ENCODE results near the gene FCRLB. TPM values are rescaled to one million over a fixed set of nuclear protein-coding genes. Genes with fewer than 3 reads are reported as not detected.
A peak's percentile ranks its signal among the peaks of the same experiment; 100 is the strongest.

The FCRLB gene
- total and polyA plus RNA-seq, 2 of the 13 experiments (the other 11 are each of a cell fraction or from before 2014, with no cell fraction given) = 0.08 to 0.11 TPM

DNA sequence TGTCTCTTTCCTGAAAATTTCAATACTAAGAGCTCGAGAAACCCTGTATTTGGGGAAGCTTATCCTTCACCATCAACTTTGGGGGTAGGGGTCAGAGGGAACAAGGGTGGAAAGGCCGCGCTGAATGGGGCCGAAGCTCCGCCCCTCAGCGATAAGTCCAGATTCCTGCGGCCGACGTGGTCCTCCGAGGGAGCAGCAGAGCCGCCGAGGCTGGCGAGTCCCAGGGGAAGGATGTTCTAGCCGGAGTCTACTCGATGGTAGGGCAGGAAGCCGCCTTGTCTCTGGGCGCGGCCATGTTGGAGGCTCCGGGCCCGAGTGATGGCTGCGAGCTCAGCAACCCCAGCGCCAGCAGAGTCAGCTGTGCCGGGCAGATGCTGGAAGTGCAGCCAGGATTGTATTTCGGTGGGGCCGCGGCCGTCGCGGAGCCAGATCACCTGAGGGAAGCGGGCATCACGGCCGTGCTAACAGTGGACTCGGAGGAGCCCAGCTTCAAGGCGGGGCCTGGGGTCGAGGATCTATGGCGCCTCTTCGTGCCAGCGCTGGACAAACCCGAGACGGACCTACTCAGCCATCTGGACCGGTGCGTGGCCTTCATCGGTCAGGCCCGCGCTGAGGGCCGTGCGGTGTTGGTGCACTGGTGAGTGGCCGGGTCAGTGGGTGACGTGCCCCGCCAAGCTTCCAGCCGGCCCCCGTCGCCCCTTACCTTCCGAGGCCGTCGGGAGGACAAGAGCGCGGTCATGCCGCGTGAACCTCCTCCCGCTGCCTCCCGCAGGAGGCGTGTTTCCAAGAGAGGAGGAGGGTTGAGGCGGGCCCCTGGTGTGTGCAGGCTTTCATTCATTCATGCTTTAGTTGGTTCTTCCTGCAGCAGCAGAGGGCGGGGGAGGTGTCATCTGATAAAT lies 28.4 kb downstream of the FCRLB start, which contains the start of gene DUSP12 (continued):
- TF ChIP-seq PHF5A (CRISPR knock-in tag; IDR thresholded peaks at IDR 0.05; ENCODE audit: low read depth, unreplicated experiment) (no peak), GPN1 (CRISPR knock-in tag; IDR thresholded peaks at IDR 0.05; ENCODE audit: borderline replicate concordance) (peak; percentile 92; the same call in 1 of the 2 replicates), ZNF350 (CRISPR knock-in tag; IDR thresholded peaks at IDR 0.05; ENCODE audit: borderline replicate concordance, low read depth) (peak; percentile 94), GFI1 (CRISPR knock-in tag; IDR thresholded peaks at IDR 0.05; ENCODE audit: borderline replicate concordance) (peak; percentile 64; the same call in 1 of the 2 replicates), TFDP2 (CRISPR knock-in tag; IDR thresholded peaks at IDR 0.05) (peak; percentile 30), ATF4 (CRISPR knock-in tag; IDR thresholded peaks at IDR 0.05) (no peak), ZBTB37 (CRISPR knock-in tag; IDR thresholded peaks at IDR 0.05) (peak; percentile 39; the same call in 1 of the 2 replicates), ZNF556 (CRISPR knock-in tag; IDR thresholded peaks at IDR 0.05; ENCODE audit: borderline replicate concordance) (peak; percentile 30; the same call in 1 of the 2 replicates), ZNF607 (CRISPR knock-in tag; IDR thresholded peaks at IDR 0.05; ENCODE audit: borderline replicate concordance) (peak; percentile 59; the same call in 1 of the 2 replicates), NFE2 (CRISPR knock-in tag; IDR thresholded peaks at IDR 0.05) (no peak), U2AF1 (optimal IDR thresholded peaks at IDR 0.05; ENCODE audit: low read depth, low read length) (no peak), SKI (IDR thresholded peaks at IDR 0.05; ENCODE audit: partially characterized antibody) (peak; percentile 42), ZNF3 (CRISPR knock-in tag; IDR thresholded peaks at IDR 0.05) (0 out of 2 replicates have a peak, but pooled peaks have one; percentile 20), NR2F6 (IDR thresholded peaks at IDR 0.05) (no peak), NR2F6 (CRISPR knock-in tag; IDR thresholded peaks at IDR 0.05) (peak; percentile 55), ZNF550 (CRISPR knock-in tag; IDR thresholded peaks at IDR 0.05; ENCODE audit: borderline replicate concordance) (no peak), RBAK (CRISPR knock-in tag; IDR thresholded peaks at IDR 0.05) (peak; percentile 67; the same call in 1 of the 2 replicates), KDM2A (CRISPR knock-in tag; IDR thresholded peaks at IDR 0.05; ENCODE audit: borderline replicate concordance, low read depth) (peak; percentile 96)
- TF ChIP-seq, protein P1, sequence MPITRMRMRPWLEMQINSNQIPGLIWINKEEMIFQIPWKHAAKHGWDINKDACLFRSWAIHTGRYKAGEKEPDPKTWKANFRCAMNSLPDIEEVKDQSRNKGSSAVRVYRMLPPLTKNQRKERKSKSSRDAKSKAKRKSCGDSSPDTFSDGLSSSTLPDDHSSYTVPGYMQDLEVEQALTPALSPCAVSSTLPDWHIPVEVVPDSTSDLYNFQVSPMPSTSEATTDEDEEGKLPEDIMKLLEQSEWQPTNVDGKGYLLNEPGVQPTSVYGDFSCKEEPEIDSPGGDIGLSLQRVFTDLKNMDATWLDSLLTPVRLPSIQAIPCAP (CRISPR knock-in tag; IDR thresholded peaks at IDR 0.05; ENCODE audit: low read depth) = peak; percentile 30; the same call in 1 of the 2 replicates
- TF ChIP-seq, protein P2, sequence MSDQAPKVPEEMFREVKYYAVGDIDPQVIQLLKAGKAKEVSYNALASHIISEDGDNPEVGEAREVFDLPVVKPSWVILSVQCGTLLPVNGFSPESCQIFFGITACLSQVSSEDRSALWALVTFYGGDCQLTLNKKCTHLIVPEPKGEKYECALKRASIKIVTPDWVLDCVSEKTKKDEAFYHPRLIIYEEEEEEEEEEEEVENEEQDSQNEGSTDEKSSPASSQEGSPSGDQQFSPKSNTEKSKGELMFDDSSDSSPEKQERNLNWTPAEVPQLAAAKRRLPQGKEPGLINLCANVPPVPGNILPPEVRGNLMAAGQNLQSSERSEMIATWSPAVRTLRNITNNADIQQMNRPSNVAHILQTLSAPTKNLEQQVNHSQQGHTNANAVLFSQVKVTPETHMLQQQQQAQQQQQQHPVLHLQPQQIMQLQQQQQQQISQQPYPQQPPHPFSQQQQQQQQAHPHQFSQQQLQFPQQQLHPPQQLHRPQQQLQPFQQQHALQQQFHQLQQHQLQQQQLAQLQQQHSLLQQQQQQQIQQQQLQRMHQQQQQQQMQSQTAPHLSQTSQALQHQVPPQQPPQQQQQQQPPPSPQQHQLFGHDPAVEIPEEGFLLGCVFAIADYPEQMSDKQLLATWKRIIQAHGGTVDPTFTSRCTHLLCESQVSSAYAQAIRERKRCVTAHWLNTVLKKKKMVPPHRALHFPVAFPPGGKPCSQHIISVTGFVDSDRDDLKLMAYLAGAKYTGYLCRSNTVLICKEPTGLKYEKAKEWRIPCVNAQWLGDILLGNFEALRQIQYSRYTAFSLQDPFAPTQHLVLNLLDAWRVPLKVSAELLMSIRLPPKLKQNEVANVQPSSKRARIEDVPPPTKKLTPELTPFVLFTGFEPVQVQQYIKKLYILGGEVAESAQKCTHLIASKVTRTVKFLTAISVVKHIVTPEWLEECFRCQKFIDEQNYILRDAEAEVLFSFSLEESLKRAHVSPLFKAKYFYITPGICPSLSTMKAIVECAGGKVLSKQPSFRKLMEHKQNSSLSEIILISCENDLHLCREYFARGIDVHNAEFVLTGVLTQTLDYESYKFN (CRISPR knock-in tag; conservative IDR thresholded peaks at IDR 0.05) = no peak; the same call in 1 of the 2 replicates

Measured in HepG2 (cell line).